Stimulated activated CD8-positive, alpha-beta memory T cell treated with anti-CD3 and anti-CD28 coated beads, Interleukin-2, amount 100 ng/mL, for 1 hour (primary cell): Measurements from ENCODE around the gene FADD.
"Not testable (repeated sequence)": the region's sequence is repeated elsewhere in the genome, so short reads cannot be mapped to it uniquely, and the experiment has no call there.

Experiments used
- DNase-seq, 2 donors: peaks; one replicate each; pipeline ENCODE4 v3.0.0-alpha.2; 2020; ENCODE audit warnings: low read depth in 2 of 2

Gene FADD

DNA sequence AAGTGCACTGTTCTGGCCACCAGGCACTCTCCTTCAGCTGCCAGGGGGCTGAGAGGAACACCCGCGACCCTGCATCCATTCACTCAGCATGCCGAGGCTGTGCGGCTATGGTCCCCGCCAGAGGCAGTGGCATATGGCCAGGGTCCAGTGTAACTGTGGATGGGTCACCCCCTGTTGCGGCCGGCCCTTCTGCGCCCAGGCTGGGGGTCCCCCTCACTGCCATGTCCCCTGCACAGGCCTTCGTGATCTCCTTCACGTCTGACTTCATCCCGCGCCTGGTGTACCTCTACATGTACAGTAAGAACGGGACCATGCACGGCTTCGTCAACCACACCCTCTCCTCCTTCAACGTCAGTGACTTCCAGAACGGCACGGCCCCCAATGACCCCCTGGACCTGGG, 20.8 kb upstream of the FADD start:
- DNase-seq, result no peak

GRCh38 chr11:70183032-70183431, 20.1 kb upstream of the FADD start:
- DNase-seq, result no peak

GRCh38 chr11:70183483-70184176, 19.5 kb upstream of the FADD start:
- no peak for DNase-seq

DNA sequence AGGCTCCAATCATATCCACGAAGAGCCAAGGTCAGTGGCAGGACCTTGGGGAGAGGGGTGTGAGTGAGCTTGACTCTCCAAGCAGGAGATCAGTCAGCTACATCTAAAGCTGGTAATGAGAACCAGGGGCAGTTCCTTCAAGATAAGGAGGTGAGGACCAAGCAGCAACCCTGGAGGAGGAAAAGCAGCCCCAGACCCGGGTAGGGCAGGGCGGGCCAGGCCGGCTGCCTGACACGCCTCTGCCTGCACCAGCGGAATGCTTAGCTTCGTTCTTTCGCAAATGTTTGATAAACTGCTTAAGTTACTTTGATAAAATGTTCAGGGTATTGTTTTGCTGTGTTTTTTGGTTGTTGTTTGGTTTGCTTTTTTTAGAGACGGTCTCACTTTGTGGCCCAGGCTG, 18.7 kb upstream of the FADD start:
- DNase-seq, result no peak

DNA sequence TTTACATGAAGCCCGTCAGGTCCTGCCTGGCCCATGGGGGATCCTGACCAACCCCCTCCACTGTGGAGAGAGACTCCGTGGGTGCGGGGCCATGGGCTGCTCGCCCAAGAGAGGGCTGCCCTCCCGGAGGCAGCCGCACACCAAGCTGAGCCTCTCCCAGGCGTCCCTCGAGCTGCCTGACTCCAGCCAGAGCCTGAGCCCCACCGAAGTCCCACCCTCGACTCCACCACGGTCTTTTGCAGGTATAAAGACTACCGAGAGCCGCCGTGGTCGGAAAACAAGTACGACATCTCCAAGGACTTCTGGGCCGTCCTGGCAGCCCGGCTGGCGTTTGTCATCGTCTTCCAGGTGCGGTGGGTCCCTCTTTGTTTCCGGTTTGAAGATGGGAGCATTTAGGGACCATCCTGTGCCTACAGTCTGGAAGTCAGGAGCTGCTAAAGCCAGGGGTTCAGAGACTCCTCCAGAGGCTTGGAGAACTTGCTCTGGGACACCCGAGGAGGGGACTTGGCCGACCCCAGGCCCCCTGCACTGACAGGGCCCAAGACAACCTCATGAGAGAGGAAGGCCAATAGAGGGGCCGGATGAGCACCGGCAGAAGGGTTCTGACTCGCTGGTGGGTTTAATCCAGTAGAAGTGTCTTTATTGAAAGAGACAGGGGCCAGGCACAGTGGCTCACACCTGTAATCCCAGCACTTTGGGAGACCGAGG, 17.6 kb upstream of the FADD start:
- no peak for DNase-seq

GRCh38 chr11:70186420-70186819, 16.7 kb upstream of the FADD start:
- DNase-seq, result no peak

GRCh38 chr11:70186936-70187335, 16.2 kb upstream of the FADD start:
- DNase-seq, result no peak

- DNase-seq, result no peak
Measured at GRCh38 chr11:70187771-70188170, 15.3 kb upstream of the FADD start.

DNA sequence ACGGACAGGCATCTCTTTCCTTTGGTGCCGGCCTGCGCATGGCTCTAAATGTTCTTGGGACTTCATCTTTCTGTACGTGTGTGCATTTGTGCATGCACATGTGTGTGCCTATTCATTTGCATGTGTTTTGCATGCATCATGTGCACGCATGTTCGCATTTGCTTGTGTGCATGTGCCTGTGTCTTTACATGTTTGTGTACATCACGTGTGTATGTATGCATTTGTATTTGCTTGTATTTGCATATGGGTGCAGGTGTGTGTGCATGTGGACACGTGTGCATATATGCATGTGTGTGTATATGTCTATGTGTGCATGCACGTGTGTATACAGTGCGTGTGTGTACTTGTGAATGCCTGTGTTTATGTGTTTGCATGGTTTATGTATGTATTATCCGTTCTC, 13.5 kb upstream of the FADD start:
- DNase-seq, result no peak

GRCh38 chr11:70191495-70192140, 11.5 kb upstream of the FADD start:
- no peak for DNase-seq

GRCh38 chr11:70192666-70193410, 10.3 kb upstream of the FADD start:
- no peak for DNase-seq

DNA sequence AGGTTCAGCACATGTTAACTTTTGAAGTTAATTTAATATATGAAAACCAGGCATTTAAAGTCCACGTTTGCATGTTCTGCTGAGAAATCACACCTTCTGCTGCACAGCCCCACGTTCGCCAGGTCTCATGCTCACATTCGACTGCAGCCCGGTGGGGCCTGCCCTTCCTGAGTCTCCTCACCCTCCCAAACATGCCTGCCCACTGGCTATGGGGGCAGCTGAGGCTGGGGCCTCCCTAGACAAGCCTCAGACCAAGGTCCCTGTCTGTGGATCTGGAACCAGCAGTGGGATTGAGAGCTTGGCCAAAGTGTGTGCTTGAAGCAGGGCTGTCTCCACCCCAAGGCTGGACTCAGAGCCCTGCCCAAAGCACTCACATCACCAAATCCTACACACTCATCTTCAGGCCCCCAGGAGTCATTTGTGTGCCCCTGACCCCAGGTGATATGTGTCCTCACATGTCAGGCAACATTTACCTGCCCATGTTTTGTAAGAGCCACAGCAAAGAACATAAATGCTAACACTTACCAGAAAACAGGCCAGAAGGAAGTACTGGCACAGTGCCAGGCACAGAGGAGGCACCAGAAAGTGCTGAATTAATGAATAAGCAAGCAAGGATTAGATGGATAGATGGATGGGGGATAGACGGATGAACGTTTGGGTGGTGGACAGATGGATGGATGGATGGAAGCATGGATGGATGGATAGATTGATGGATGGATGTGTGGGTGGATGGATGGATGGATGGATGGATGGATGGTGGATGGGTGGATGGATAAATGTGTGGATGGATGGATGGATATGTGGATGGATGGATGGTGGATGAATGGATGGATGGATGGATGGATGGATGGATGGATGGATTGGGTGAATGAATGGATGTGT, 9.4 kb upstream of the FADD start:
- DNase-seq, result no peak

DNA sequence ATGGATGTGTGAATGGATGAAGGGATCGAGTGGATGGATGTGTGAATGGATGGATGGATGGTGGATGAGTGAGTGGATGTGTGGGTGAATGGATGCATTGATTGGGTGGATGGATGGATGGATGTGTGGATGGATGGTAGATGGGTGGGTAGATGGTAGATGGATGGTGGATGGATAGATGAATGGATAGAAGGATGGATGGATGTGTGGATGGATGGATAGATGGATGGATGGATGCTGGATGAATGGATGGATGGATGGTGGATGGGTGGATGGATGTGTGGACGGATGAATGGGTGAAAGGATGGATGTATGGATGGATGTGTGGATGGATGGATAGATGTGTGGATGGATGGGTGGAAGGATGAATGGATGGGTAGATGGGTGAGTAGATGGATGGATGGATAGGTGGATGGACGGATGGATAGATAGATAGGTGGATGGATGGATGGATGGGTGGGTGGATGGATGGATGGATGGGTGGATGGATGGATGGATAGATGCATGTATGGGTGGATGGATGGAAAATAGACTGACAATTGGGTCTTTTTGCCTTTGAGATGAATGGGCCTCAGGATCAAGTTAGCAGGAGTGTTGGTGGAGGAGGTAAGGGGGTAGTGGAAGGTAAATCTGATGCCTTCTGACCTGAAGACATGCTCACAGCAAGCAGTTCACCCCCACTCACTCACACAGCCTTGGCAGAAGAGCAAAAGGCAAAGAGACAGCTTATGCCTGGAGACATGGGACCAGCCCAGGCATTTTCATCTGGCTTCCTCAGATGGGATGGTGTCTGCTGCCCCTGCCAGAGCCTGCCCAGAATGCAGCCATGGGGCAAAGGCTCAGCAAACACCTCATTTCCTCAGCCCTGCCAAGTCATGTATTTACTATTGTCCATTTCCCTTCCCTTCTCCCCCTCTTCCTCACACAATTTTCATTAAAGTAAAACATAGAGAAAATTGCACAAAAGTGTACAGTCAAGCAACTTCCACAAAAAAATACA, 8.0 kb upstream of the FADD start:
- no peak for DNase-seq

DNA sequence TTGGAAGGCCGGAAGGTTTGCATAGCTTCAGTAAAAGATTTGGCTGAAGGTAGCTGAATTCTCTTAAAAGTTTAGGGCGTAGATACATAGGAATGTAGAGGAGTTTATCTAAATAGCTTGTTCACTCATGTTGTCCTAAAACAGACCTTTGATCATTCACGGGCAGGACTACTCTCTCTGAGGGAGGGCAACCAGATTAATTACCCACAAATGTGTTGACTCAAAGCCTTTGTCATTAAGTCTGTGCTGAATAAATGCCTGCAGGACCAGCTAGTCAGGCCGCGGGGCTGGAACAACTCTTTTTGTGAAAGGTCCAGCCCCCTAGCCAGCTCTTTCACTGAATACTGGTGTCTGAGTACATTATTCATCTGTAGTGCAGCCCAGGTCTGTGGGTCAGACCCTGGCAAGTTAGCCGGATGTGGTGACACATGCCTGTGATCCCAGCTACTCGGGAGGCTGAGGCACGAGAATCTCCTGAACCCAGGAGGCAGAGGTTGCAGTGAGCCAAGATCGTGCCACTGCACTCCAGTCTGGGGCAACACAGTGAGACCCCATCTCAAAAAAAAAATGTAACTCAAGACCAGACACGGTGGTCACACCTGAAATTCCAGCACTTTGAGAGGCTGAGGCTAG, 2.8 kb upstream of the FADD start:
- no peak for DNase-seq

- DNase-seq, result not testable (repeated sequence)
Measured at GRCh38 chr11:70201047-70201446, 2.0 kb upstream of the FADD start.

GRCh38 chr11:70201882-70202861, 924 bp upstream of the FADD start:
- no peak for DNase-seq

DNA sequence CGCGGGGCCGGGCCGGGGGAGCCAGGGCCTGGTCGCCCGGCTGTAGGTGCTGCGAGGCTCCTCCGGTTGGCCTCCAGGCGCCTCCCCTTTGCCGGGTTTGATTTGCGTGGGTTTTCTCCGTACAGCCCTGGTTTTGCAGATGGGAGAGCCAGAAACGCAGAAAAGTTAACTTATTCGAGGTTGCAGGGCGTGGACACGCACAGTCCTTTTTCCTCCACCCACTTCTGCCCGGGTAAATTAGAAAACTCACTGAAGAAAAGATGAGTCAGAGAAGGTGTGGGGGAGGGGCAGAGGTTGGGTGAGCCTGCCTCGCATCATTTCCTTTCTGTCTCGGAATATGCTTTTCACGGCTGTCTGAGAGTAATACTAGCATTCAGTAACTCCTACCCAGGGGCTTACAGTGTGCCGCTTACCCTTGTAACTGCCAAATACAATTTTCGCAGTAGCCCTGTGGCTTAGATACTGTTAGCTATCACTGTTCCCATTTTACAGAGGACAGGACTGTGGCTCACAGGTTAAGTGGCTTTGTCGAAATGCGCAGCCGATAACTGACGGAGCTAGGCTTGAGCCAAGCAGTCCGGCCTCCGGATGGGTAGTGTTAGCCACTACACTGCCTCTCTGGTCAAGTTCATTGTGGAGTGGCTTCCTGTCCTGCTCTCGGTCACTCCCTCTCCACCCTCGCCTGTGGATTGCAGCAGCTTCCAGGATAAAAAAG, 812 bp downstream of the FADD start:
- DNase-seq, result peak; percentile 80 to 87

GRCh38 chr11:70204466-70204799, 1.3 kb downstream of the FADD start:
- no peak for DNase-seq
